Loucy (cell line): ENCODE measurements around the gene PODN.

Experiments used
- EZH2phosphoT487 ChIP-seq: fragments of 200-600 bp; IDR thresholded peaks from 2 replicates; pipeline ENCODE4 v1.6.1; 2018; ENCODE audit warnings: antibody characterized with exemption, mild to moderate bottlenecking, moderate library complexity, borderline replicate concordance
- TF ChIP-seq, protein P1 (sequence below): fragments of 200-600 bp; sonication (generic); conservative IDR thresholded peaks from 2 replicates; pipeline ENCODE4 v1.5.1; 2014; ENCODE audit warnings: mild to moderate bottlenecking, antibody characterized with exemption, low read length

DNA sequence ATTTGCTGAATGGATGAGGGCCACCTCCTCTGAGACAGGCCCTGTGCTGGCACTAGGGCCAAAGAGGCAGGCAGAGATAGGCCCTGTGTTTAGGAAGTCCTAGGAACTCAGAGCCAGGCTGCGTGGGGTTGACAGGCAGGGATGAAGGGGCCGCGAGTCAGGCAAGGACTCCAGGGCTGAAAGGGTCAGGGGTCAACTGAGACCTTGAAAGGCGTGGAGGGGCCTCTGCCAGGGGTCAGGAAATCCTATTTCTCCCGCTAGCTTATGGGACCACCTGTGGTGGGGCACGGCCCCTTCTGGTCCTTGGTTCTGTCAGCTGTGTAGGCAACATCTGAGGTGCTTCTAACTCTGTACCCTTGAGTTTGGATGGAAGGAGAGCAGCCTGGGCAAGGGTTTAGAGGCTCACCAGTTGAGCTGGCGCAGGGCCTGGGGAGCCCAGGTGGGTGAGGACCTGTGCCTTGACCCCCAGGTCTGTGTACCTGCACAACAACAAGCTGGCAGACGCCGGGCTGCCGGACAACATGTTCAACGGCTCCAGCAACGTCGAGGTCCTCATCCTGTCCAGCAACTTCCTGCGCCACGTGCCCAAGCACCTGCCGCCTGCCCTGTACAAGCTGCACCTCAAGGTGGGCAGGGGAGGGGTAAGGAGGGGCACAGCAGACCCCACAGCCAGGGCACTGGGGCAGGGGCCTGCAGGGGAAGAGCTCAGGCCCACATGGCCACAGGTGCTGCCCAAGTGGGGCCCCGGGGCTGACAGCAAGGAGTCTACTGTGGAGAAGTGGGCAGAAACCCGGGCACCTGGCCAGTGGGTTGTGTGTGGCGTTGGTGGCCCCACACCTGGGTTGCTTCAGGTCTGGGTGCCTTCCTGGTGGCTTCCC lies 14.9 kb downstream of the PODN start:
- TF ChIP-seq, protein P1, sequence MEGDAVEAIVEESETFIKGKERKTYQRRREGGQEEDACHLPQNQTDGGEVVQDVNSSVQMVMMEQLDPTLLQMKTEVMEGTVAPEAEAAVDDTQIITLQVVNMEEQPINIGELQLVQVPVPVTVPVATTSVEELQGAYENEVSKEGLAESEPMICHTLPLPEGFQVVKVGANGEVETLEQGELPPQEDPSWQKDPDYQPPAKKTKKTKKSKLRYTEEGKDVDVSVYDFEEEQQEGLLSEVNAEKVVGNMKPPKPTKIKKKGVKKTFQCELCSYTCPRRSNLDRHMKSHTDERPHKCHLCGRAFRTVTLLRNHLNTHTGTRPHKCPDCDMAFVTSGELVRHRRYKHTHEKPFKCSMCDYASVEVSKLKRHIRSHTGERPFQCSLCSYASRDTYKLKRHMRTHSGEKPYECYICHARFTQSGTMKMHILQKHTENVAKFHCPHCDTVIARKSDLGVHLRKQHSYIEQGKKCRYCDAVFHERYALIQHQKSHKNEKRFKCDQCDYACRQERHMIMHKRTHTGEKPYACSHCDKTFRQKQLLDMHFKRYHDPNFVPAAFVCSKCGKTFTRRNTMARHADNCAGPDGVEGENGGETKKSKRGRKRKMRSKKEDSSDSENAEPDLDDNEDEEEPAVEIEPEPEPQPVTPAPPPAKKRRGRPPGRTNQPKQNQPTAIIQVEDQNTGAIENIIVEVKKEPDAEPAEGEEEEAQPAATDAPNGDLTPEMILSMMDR: no peak
- no peak for TF ChIP-seq EZH2phosphoT487
